ENCODE results near the gene RAB30. TPM values are rescaled to one million over a fixed set of nuclear protein-coding genes. Genes with fewer than 3 reads are reported as not detected.

The RAB30 gene
- total and polyA plus RNA-seq, 5 experiments from 2014 or later = 10.7 to 35.5 (median 17.4) TPM

DNA sequence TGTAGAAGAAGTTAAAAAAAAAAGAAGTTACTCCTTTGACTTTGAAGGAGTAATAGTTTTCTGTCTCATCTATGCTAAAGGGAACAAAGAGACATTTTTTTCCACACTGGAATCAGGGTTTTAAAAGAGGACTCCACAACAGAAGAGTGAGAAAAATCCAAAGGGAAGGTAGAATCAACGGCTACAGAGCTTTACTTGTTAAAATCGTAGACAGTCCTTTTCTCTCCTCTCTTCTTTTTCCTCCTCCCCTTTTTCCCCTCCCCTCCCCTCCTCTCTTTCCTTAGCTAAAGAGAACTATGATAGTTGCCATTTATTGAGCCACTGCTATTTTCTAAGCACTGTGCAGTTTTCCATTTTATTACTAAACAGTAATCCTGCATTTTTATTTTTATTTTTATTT, 141.0 kb downstream of the RAB30 start:
- H3K4me3 Mint-ChIP-seq = peak overlapping the region in 1 of 10 donors; percentile 18
- no peak for ATAC-seq
- POLR2A ChIA-PET = interaction anchor here (0.6 to 4.0 kb wide), 13 partner anchors 11 to 225 kb away, joined by 3 to 26 read pairs (median 4); partner anchors contain the start of genes DDIAS and PRCP
- H3K27ac Mint-ChIP-seq = peak overlapping the region in 8 of 10 donors; percentile 21 to 82 (median 54)
- peaks cover 15 to 59% (median 51%) of the 10 kb centered on the region in 4 donors for H3K4me1 Mint-ChIP-seq
- no peaks in the 10 kb centered on the region for H3K36me3 Mint-ChIP-seq
- no peak for DNase-seq
- no peaks in the 10 kb centered on the region for H3K27me3 Mint-ChIP-seq
- no peaks in the 10 kb centered on the region for H3K9me3 Mint-ChIP-seq

DNA sequence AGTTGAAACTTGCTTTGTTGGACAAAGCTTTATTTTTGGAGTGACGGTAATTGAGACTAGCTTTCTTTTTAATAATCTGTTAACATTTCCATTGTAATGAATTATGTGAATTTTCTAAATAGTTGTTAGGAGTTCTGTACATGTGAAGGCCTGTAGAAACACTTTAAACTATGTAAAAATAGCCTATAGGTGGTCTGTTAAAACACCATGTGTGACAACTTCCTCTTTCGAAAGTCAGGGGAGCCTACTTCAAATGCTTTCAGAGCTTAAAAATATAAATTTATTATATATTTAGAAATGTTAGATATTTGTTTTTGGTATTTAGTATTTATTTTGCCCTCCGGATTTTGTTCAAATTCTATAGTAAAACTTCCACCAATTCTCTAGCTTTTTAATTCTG, 141.5 kb downstream of the RAB30 start:
- POLR2A ChIA-PET = interaction anchor here (0.7 to 4.0 kb wide), 15 partner anchors 8 to 126 kb away, joined by 3 to 26 read pairs (median 4); partner anchors contain the start of genes DDIAS and PRCP
- Mint-ChIP-seq H3K27me3 (no peaks in the 10 kb centered on the region), H3K27ac (peak overlapping the region in 5 of 10 donors; percentile 57 to 82 (median 70))

DNA sequence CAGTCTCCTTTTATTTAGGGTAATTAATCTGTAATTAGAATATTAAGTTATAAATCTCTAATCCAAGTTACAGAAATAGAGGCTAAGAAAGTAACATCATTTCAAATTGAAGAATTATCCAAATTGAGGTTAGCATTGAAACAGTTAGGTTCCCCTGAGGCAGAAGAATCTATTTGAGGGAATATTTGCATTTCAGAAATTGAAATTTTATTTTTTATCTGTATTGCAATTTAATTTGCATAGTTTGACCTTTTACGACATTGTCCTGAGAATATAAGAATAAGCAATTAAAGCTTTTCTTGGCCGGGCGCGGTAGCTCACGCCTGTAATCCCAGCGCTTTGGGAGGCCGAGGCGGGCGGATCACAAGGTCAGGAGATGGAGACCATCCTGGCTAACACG, 142.6 kb downstream of the RAB30 start:
- POLR2A ChIA-PET = interaction anchor here (1.0 to 4.0 kb wide), 4 partner anchors 9 to 32 kb away, joined by 3 to 26 read pairs (median 5); no protein-coding TSS in a partner anchor
- Mint-ChIP-seq H3K36me3 (no peaks in the 10 kb centered on the region), H3K27me3 (no peaks in the 10 kb centered on the region), H3K4me1 (peaks cover 13 to 61% (median 52%) of the 10 kb centered on the region in 4 donors), H3K27ac (peak overlapping the region in 3 of 10 donors; percentile 3 to 82 (median 25)), H3K9me3 (no peaks in the 10 kb centered on the region), H3K4me3 (no peak overlapping the region)
- ATAC-seq = no peak
- DNase-seq = no peak

More for the DNA sequence above, 141.5 kb downstream of the RAB30 start:
- Mint-ChIP-seq H3K36me3 (no peaks in the 10 kb centered on the region), H3K4me3 (peak overlapping the region in 1 of 10 donors; percentile 14), H3K9me3 (no peaks in the 10 kb centered on the region), H3K4me1 (peaks cover 14 to 59% (median 52%) of the 10 kb centered on the region in 4 donors)
- ATAC-seq = no peak
- no peak for DNase-seq

DNA sequence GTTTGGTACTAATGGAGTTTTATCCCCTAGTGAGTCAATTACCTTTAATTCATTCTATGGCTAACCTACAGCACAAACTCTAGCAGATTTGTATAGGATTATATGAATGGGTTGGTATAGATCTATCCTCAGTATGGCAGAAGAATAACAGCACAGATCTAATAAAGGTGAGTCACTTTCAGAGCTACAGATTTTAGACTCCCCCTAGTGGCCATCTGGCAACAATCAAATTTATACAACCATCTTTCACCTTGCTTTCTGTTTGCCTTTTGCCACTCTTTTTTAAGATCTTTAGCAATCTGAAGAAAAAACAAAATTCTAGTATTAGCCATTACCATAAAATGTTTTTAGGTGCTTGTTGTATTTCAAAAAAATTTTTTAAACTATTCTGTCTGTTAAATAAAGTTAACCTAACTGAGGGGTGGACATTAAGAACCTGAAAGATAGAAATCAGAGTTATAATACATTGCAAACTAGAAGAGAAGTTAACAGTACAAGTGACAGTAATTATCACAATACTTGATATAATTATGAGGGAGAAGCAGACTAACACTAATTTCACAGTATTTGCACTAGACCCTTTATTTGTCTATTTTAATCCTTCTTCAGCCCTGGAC, 144.3 kb downstream of the RAB30 start:
- Mint-ChIP-seq H3K4me3 (peak overlapping the region in 7 of 10 donors; percentile 18 to 67 (median 58)), H3K4me1 (peaks cover 14 to 61% (median 50%) of the 10 kb centered on the region in 4 donors), H3K9me3 (no peaks in the 10 kb centered on the region), H3K27ac (peak overlapping the region in 9 of 10 donors; percentile 18 to 87 (median 63)), H3K27me3 (no peaks in the 10 kb centered on the region), H3K36me3 (peaks cover 0 to 5% (median 0%) of the 10 kb centered on the region in 3 donors)
- POLR2A ChIA-PET = interaction anchor here (0.6 to 2.3 kb wide), 6 partner anchors 28 to 81 kb away, joined by 3 to 8 read pairs (median 5); no protein-coding TSS in a partner anchor
- DNase-seq (peak in 8 of 10 donors; percentile 22 to 74 (median 58)), ATAC-seq (peak; percentile 92 to 94)

DNA sequence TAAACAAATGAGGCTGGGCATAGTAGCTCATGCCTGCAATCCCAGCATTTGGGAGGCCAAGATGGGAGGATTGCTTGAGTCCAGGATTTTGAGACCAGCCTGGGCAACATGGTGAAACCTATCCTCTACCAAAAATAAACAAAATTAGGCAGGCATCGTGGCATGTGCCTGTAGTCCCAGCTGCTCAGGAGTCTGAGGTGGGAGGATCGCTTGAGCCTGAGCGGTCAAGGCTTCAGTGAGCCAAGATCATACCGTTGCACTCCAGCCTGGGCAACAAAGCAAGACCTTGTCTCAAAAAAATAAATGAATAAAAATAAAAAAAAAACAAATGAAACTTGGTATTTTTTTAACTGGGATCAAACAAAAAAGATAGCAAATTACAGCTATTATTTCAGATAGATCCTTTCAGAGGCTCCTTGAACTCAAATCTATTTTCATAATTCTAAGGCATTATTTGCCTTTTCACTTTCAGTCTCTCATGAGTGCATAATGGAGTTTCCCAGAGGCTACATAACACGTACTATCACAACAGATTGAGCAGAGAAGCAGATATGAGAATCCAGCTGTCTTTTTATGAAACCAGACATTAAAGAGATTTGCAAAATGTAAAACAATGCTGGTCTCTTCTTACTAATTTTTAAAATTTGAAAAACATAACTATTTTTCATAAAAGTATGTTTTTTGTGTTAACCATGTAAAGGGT, 147.0 kb downstream of the RAB30 start:
- Mint-ChIP-seq H3K27me3 (no peaks in the 10 kb centered on the region), H3K27ac (peak overlapping the region in 1 of 10 donors; percentile 2), H3K4me1 (peaks cover 24 to 62% (median 52%) of the 10 kb centered on the region in 4 donors), H3K9me3 (peaks cover 0 to 11% (median 6%) of the 10 kb centered on the region in 9 donors), H3K4me3 (no peak overlapping the region), H3K36me3 (peaks cover 0 to 11% (median 10%) of the 10 kb centered on the region in 3 donors)
- POLR2A ChIA-PET = interaction anchor here (0.9 to 1.9 kb wide), 9 partner anchors 14 to 325 kb away, joined by 3 to 7 read pairs (median 4); partner anchors contain the start of gene PRCP
- ATAC-seq = no peak
- DNase-seq = no peak

Other genes starting within 250 kb of the RAB30 start
- 10 to 100 TPM; 26.4 to 29.1 TPM for gene PRCP, start 171.5 kb downstream of the RAB30 start, total RNA-seq
- gene PRCP, start 171.5 kb downstream of the RAB30 start, polyA plus RNA-seq = 10 to 100 TPM; 48.3 to 50.2 (median 49.3) TPM
- 1 to 10 TPM; 2.3 to 2.5 TPM for gene DDIAS, start 170.2 kb downstream of the RAB30 start, total RNA-seq
- 1 to 10 TPM in 2 of 3 donors, under 1 TPM in 1; 0.59 to 3.1 (median 1.7) TPM for gene DDIAS, start 170.2 kb downstream of the RAB30 start, polyA plus RNA-seq
- gene PCF11, start 85.2 kb upstream of the RAB30 start, total RNA-seq = 100 to 1,000 TPM; 199 TPM
- 10 to 100 TPM; 22.5 to 33.6 (median 28.1) TPM for gene PCF11, start 85.2 kb upstream of the RAB30 start, polyA plus RNA-seq
- gene ANKRD42, start 121.8 kb upstream of the RAB30 start, total RNA-seq = 1 to 10 TPM; 8.1 to 8.3 TPM
- gene ANKRD42, start 121.8 kb upstream of the RAB30 start, polyA plus RNA-seq = 1 to 10 TPM; 3.4 to 6.5 (median 5.5) TPM
- 10 to 100 TPM; 31.9 to 35.9 TPM for gene CCDC90B, start 214.5 kb upstream of the RAB30 start, total RNA-seq
- gene CCDC90B, start 214.5 kb upstream of the RAB30 start, polyA plus RNA-seq = 10 to 100 TPM; 48.5 to 54.7 (median 52.1) TPM